ENCODE data around the gene MTMR12.
A peak's percentile ranks its signal among the peaks of the same experiment; 100 is the strongest.
"Not testable (repeated sequence)": the region's sequence is repeated elsewhere in the genome, so short reads cannot be mapped to it uniquely, and the experiment has no call there.

Gene MTMR12

GRCh38 chr5:32232441-32233219 is 80.1 kb downstream of the MTMR12 start:
- peak; percentile 71 for DNase-seq (ENCODE audit: low spot score)

- no peak for DNase-seq (ENCODE audit: low spot score)
These were observed 80.8 kb downstream of the MTMR12 start for GRCh38 chr5:32231929-32232328.

- DNase-seq (ENCODE audit: low spot score) = no peak
These were observed 81.5 kb downstream of the MTMR12 start for GRCh38 chr5:32231241-32231640.

- no peak for DNase-seq (ENCODE audit: low spot score)
These were observed 82.2 kb downstream of the MTMR12 start for GRCh38 chr5:32230356-32231099.

- DNase-seq (ENCODE audit: low spot score) = no peak
These were observed 83.2 kb downstream of the MTMR12 start for GRCh38 chr5:32229586-32229985.

GRCh38 chr5:32228816-32229215 is 83.9 kb downstream of the MTMR12 start:
- no peak for DNase-seq (ENCODE audit: low spot score)

- DNase-seq (ENCODE audit: low spot score) = no peak
These were observed 87.3 kb downstream of the MTMR12 start for GRCh38 chr5:32225445-32225844.

- DNase-seq (ENCODE audit: low spot score) = peak; percentile 87
These were observed 88.6 kb downstream of the MTMR12 start for GRCh38 chr5:32223972-32224609.

GRCh38 chr5:32222723-32223470 is 89.8 kb downstream of the MTMR12 start:
- no peak for DNase-seq (ENCODE audit: low spot score)

GRCh38 chr5:32217886-32218396 is 94.8 kb downstream of the MTMR12 start:
- DNase-seq (ENCODE audit: low spot score) = no peak

- DNase-seq (ENCODE audit: low spot score) = not testable (repeated sequence)
These were observed 98.4 kb downstream of the MTMR12 start for GRCh38 chr5:32214344-32214743.

GRCh38 chr5:32210151-32210550 is 102.6 kb downstream of the MTMR12 start:
- no peak for DNase-seq (ENCODE audit: low spot score)

GRCh38 chr5:32208837-32209236 is 103.9 kb downstream of the MTMR12 start:
- not testable (repeated sequence) for DNase-seq (ENCODE audit: low spot score)

GRCh38 chr5:32207355-32207634 is 105.4 kb downstream of the MTMR12 start:
- no peak for DNase-seq (ENCODE audit: low spot score)

- no peak for DNase-seq (ENCODE audit: low spot score)
These were observed 106.0 kb downstream of the MTMR12 start for GRCh38 chr5:32206509-32207354.

- DNase-seq (ENCODE audit: low spot score) = no peak
These were observed 106.7 kb downstream of the MTMR12 start for GRCh38 chr5:32206053-32206452.

- DNase-seq (ENCODE audit: low spot score) = peak; percentile 51
These were observed 110.3 kb downstream of the MTMR12 start for GRCh38 chr5:32202394-32202793.

- DNase-seq (ENCODE audit: low spot score) = no peak
These were observed 111.5 kb downstream of the MTMR12 start for GRCh38 chr5:32201122-32201753.

- DNase-seq (ENCODE audit: low spot score) = no peak
These were observed 115.7 kb downstream of the MTMR12 start for GRCh38 chr5:32197032-32197431.

GRCh38 chr5:32195265-32195664 is 117.5 kb downstream of the MTMR12 start:
- DNase-seq (ENCODE audit: low spot score) = no peak

GRCh38 chr5:32193591-32193990 is 119.1 kb downstream of the MTMR12 start:
- DNase-seq (ENCODE audit: low spot score) = peak; percentile 46
